GM03348 (cell line): Measurements from ENCODE around the gene FH.

Experiments used
- DNase-seq: peaks from one replicate; pipeline ENCODE4 v3.0.0; 2012; ENCODE audit warnings: low spot score

FH gene

DNA sequence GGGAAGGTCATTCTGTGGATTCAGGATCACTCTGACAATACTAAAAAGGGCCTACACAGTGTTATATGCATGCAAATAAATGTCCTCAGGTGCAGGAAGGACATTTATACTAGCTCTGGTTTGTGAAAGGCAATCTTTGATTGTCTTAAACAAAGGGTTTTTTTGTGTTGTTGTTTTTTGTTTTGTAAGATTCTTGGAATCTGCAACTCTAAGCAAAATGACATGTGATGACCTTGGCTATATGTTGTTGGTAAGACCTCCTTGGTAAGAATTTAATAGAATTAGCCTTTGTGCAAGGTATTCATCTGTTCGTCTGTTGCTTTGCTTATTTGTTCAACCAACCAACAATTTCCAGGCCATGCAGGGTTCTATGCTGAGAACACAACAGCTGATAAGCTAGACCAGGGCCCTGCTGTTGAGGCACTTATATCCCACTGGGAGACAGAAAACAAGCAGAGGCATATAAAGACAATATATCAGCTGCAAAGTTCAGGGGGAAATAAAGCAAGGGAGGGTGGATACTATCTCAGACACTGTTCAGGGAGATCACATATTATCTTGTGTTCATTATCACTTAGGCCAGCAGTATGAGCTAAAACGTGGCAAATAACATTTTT is 60.3 kb downstream of the FH start:
- no peak for DNase-seq

DNA sequence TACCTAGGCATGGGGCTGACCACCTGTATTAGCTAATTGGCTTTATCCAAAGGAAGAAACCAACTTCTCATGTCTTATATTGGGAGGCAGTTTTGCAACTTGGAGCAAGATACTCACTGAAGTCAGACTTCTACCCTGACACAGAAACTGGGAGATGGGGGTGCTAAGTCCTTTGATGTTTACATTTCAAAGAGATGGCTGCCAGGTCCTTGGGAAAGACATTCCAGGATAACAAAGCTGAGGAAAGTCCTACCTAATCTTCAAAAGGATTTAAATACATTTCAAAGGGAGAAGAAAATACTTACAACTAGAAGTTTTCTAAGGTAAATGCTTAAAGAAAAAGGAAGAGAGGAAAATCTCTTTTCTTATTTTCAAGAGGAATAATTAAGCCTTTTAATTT is 62.1 kb downstream of the FH start:
- DNase-seq, result no peak

DNA sequence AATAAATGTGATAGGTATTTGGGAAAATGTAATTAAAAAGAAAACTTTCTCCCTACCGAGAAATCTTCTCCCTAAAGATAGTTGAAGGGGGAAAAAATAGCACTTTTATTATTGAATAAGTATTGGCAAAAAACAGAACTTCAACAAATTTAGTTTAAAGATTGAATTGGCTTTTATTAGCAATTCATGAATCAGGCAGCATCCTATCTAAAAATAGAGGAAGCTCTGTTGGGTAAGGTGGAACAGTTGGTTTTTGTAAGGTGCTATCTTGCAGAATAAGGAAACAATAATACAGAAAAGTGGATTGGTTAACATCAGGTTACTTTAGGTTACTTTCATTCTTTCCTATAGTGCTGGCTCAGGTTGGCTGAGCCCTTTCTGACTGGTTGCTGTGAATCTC is 62.8 kb downstream of the FH start:
- no peak for DNase-seq

DNA sequence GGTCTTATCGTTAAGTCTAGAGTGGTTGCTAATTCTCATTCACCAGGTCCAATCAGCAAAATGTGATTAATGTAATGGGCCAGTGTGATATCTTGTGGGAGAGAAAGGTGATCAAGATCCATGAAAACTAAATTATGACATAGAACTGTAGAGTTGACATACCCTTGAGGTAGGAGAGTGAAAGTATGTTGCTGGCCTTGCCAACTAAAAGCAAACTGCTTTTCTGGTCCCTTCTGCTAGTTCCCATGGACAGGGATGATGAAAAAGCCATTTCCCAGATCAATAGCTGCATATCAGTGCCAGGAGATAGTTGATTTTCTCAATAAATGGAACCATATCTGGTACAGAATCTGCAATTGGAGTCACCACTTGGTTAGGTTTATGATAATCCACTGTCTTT is 65.8 kb downstream of the FH start:
- DNase-seq, result no peak

DNA sequence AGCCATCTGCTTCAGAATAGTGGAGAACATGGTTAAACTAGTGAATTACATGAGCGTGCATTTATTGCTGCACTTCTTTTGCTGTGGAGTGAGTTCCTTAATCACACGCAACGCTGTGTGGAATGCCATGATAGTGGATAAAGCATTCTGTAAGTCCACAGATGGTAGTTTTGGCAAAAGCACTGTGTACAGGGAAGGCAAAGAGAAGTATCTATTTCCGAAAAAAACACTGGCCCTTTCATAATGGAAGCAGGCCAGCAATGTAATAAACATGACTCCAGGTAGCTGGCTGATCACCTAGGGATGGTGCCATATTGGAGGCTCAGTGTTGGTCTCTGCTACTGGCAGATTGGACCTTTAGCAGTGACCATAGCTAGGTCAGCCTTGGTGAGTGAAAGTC is 67.6 kb downstream of the FH start:
- no peak for DNase-seq
